HG03095 (cell line): ENCODE measurements around the gene RND1.
"Not testable (repeated sequence)": the region's sequence is repeated elsewhere in the genome, so short reads cannot be mapped to it uniquely, and the experiment has no call there.

Experiments
- ATAC-seq: cut with Tn5 transposase; IDR thresholded peaks from one replicate; pipeline ENCODE4 v1.9.1; 2021; ENCODE audit warnings: moderate library complexity; ENCODE audit not compliant: unreplicated experiment

RND1 gene

GRCh38 chr12:48869191-48869590 is 3.5 kb upstream of the RND1 start:
- ATAC-seq = no peak

GRCh38 chr12:48868451-48868850 is 2.8 kb upstream of the RND1 start:
- no peak for ATAC-seq

GRCh38 chr12:48866052-48866711 is 512 bp upstream of the RND1 start:
- ATAC-seq = peak; percentile 54

GRCh38 chr12:48863291-48863690 is 2.4 kb downstream of the RND1 start:
- no peak for ATAC-seq

GRCh38 chr12:48862760-48863159 is 2.9 kb downstream of the RND1 start:
- ATAC-seq = no peak

GRCh38 chr12:48861111-48861510 is 4.6 kb downstream of the RND1 start:
- no peak for ATAC-seq

GRCh38 chr12:48860236-48860635 is 5.4 kb downstream of the RND1 start:
- not testable (repeated sequence) for ATAC-seq

- no peak for ATAC-seq
Observed at GRCh38 chr12:48859607-48860006, 6.1 kb downstream of the RND1 start.

GRCh38 chr12:48858043-48858442 is 7.6 kb downstream of the RND1 start:
- no peak for ATAC-seq

- peak; percentile 37 for ATAC-seq
Observed at GRCh38 chr12:48857278-48857994, 8.2 kb downstream of the RND1 start.

GRCh38 chr12:48856379-48856778 is 9.3 kb downstream of the RND1 start:
- ATAC-seq = no peak

GRCh38 chr12:48854932-48855331 is 10.7 kb downstream of the RND1 start:
- ATAC-seq = not testable (repeated sequence)

- ATAC-seq = no peak
Observed at GRCh38 chr12:48854488-48854887, 11.2 kb downstream of the RND1 start.

- ATAC-seq = peak; percentile 32
Observed at GRCh38 chr12:48852734-48853688, 12.7 kb downstream of the RND1 start.

- ATAC-seq = peak; percentile 93
Observed at GRCh38 chr12:48851883-48852733, 13.6 kb downstream of the RND1 start, which contains the start of gene DDX23. DDX23 (minus strand) TSS chr12:48852163; CDS start chr12:48845782, 6,381 bp downstream.

- ATAC-seq = not testable (repeated sequence)
Observed at GRCh38 chr12:48842021-48842420, 23.6 kb downstream of the RND1 start.

GRCh38 chr12:48838048-48838447 is 27.6 kb downstream of the RND1 start:
- ATAC-seq = no peak

GRCh38 chr12:48832321-48833060 is 33.2 kb downstream of the RND1 start:
- no peak for ATAC-seq

- ATAC-seq = no peak
Observed at GRCh38 chr12:48831257-48831656, 34.4 kb downstream of the RND1 start.
